Loucy (cell line): ENCODE results near the gene IL6R.

Source experiments
- H2AFZ ChIP-seq: fragments of 200-600 bp; sonication (generic); 2 replicates; pipeline ENCODE4 v1.6.0; 2016; ENCODE audit warnings: antibody characterized with exemption, mild to moderate bottlenecking, low read length, moderate library complexity
- H3F3A ChIP-seq: fragments of 200-600 bp; 2 replicates; pipeline ENCODE4 v1.6.0; 2016; ENCODE audit warnings: antibody characterized with exemption, low read depth, mild to moderate bottlenecking
- H3K27me3 ChIP-seq: fragments of 200-600 bp; sonication (generic); 2 replicates; pipeline ENCODE4 v1.6.1; 2014; ENCODE audit warnings: low read length, mild to moderate bottlenecking; ENCODE audit not compliant: insufficient read depth, poor library complexity, severe bottlenecking
- H3K36me3 ChIP-seq: fragments of 200-600 bp; sonication (generic); 2 replicates; pipeline ENCODE4 v1.6.1; 2016; ENCODE audit warnings: low read length; ENCODE audit not compliant: insufficient read depth
- H3K4me1 ChIP-seq: fragments of 200-600 bp; sonication (generic); 2 replicates; pipeline ENCODE4 v1.5.1; 2014; ENCODE audit warnings: low read length, mild to moderate bottlenecking; ENCODE audit not compliant: insufficient read depth, poor library complexity, severe bottlenecking
- H3K4me2 ChIP-seq: fragments of 200-600 bp; sonication (generic); 2 replicates; pipeline ENCODE4 v1.6.0; 2014; ENCODE audit warnings: antibody characterized with exemption, low read length, low read depth, mild to moderate bottlenecking; ENCODE audit not compliant: poor library complexity, severe bottlenecking
- H3K4me3 ChIP-seq: fragments of 200-600 bp; sonication (generic); 2 replicates; pipeline ENCODE4 v1.5.1; 2014; ENCODE audit warnings: low read length, mild to moderate bottlenecking, mixed read lengths; ENCODE audit not compliant: poor library complexity, severe bottlenecking
- H3K79me2 ChIP-seq: fragments of 200-600 bp; sonication (generic); 2 replicates; pipeline ENCODE4 v1.6.1; 2014; ENCODE audit warnings: low read length; ENCODE audit not compliant: insufficient read depth
- H3K9ac ChIP-seq: fragments of 200-600 bp; sonication (generic); 2 replicates; pipeline ENCODE4 v1.6.0; 2014; ENCODE audit warnings: mild to moderate bottlenecking, low read depth, low read length, moderate library complexity; ENCODE audit not compliant: poor library complexity, severe bottlenecking
- H3K9me2 ChIP-seq: fragments of 200-600 bp; sonication (generic); replicated peaks from 2 replicates; pipeline ENCODE4 v1.6.1; 2016; ENCODE audit warnings: low read depth, low read length, mixed read lengths
- H3K9me3 ChIP-seq: fragments of 200-600 bp; sonication (generic); 2 replicates; pipeline ENCODE4 v1.6.1; 2014; ENCODE audit warnings: mild to moderate bottlenecking, antibody characterized with exemption, low read length, low read depth; ENCODE audit not compliant: insufficient read depth
- H4K20me1 ChIP-seq: fragments of 200-600 bp; sonication (generic); 2 replicates; pipeline ENCODE4 v1.6.0; 2014; ENCODE audit warnings: antibody characterized with exemption, low read length, mild to moderate bottlenecking; ENCODE audit not compliant: insufficient read depth, poor library complexity, severe bottlenecking
- CTCF ChIP-seq: fragments of 200-600 bp; sonication (generic); conservative IDR thresholded peaks from 2 replicates; pipeline ENCODE4 v1.5.1; 2014; ENCODE audit warnings: mild to moderate bottlenecking, antibody characterized with exemption, low read length
- EZH2phosphoT487 ChIP-seq: fragments of 200-600 bp; IDR thresholded peaks from 2 replicates; pipeline ENCODE4 v1.6.1; 2018; ENCODE audit warnings: antibody characterized with exemption, mild to moderate bottlenecking, moderate library complexity, borderline replicate concordance

IL6R gene

GRCh38 chr1:154417338-154417608 is 12.1 kb downstream of the IL6R start:
- no peaks in the 10 kb centered on the region for H3F3A ChIP-seq
- no peaks in the 10 kb centered on the region for H3K36me3 ChIP-seq
- H4K20me1 ChIP-seq, result no peaks in the 10 kb centered on the region
- no peak overlapping the region for H3K4me2 ChIP-seq
- H3K4me3 ChIP-seq, result no peak overlapping the region
- no peaks in the 10 kb centered on the region for H3K9me2 ChIP-seq
- TF ChIP-seq EZH2phosphoT487 (no peak), CTCF (no peak)
- peaks cover 6% of the 10 kb centered on the region for H3K4me1 ChIP-seq
- H3K79me2 ChIP-seq, result no peaks in the 10 kb centered on the region
- H3K9ac ChIP-seq, result no peak overlapping the region
- H3K9me3 ChIP-seq, result no peaks in the 10 kb centered on the region
- no peak overlapping the region for H2AFZ ChIP-seq
- no peaks in the 10 kb centered on the region for H3K27me3 ChIP-seq

- Histone ChIP-seq H3K9ac (no peak overlapping the region), H3K36me3 (no peaks in the 10 kb centered on the region), H3K79me2 (no peaks in the 10 kb centered on the region), H3K9me2 (no peaks in the 10 kb centered on the region), H3K27me3 (no peaks in the 10 kb centered on the region), H3K9me3 (no peaks in the 10 kb centered on the region), H3K4me2 (no peak overlapping the region), H3K4me1 (peaks cover 6% of the 10 kb centered on the region), H3K4me3 (no peak overlapping the region), H2AFZ (no peak overlapping the region), H3F3A (no peaks in the 10 kb centered on the region), H4K20me1 (no peaks in the 10 kb centered on the region)
- TF ChIP-seq EZH2phosphoT487, result no peak
- no peak for TF ChIP-seq CTCF
Observed at GRCh38 chr1:154418062-154418921, 13.1 kb downstream of the IL6R start.

GRCh38 chr1:154418923-154419619 is 13.9 kb downstream of the IL6R start:
- Histone ChIP-seq H3K9me3 (no peaks in the 10 kb centered on the region), H3F3A (no peaks in the 10 kb centered on the region), H3K4me2 (no peak overlapping the region), H4K20me1 (no peaks in the 10 kb centered on the region), H3K79me2 (no peaks in the 10 kb centered on the region), H3K27me3 (no peaks in the 10 kb centered on the region), H3K9ac (no peak overlapping the region), H3K9me2 (no peaks in the 10 kb centered on the region), H3K4me1 (peaks cover 6% of the 10 kb centered on the region), H3K36me3 (no peaks in the 10 kb centered on the region), H3K4me3 (no peak overlapping the region), H2AFZ (no peak overlapping the region)
- TF ChIP-seq CTCF (no peak), EZH2phosphoT487 (no peak)
